NAMALWA (cell line): ENCODE measurements around the gene HESX1.
A peak's percentile ranks its signal among the peaks of the same experiment; 100 is the strongest.

ENCODE experiments used
- DNase-seq: peaks from one replicate; pipeline ENCODE4 v3.0.0-alpha.2; 2015; ENCODE audit warnings: low spot score

The HESX1 gene

GRCh38 chr3:57199895-57200297 lies at the start of gene HESX1:
Gene HESX1, minus strand, starts transcription at chr3:57199978. Its CDS starts 60 bp downstream, at chr3:57199918.
- DNase-seq: no peak

GRCh38 chr3:57244946-57245345 lies 45.2 kb upstream of the HESX1 start:
- no peak for DNase-seq

- peak; percentile 30 for DNase-seq
These were observed 35.1 kb upstream of the HESX1 start for GRCh38 chr3:57234613-57235575.

- DNase-seq: no peak
These were observed 34.0 kb upstream of the HESX1 start for GRCh38 chr3:57233799-57234198.

GRCh38 chr3:57230006-57230405 lies 30.2 kb upstream of the HESX1 start:
- no peak for DNase-seq

GRCh38 chr3:57227930-57228751 lies 28.4 kb upstream of the HESX1 start:
- peak; percentile 60 for DNase-seq

GRCh38 chr3:57227204-57227929 lies 27.6 kb upstream of the HESX1 start, which contains the start of gene APPL1:
Gene APPL1, plus strand, starts transcription at chr3:57227729. Its CDS starts 155 bp downstream, at chr3:57227884.
- peak; percentile 86 for DNase-seq

GRCh38 chr3:57226176-57226575 lies 26.4 kb upstream of the HESX1 start:
- DNase-seq: no peak

GRCh38 chr3:57224856-57225255 lies 25.1 kb upstream of the HESX1 start:
- DNase-seq: no peak

GRCh38 chr3:57221883-57222282 lies 22.1 kb upstream of the HESX1 start:
- no peak for DNase-seq

GRCh38 chr3:57206423-57206822 lies 6.6 kb upstream of the HESX1 start:
- DNase-seq: no peak

- no peak for DNase-seq
These were observed 5.1 kb downstream of the HESX1 start for GRCh38 chr3:57194641-57195040.

- DNase-seq: no peak
These were observed 7.8 kb downstream of the HESX1 start for GRCh38 chr3:57192028-57192427.

- no peak for DNase-seq
These were observed 15.3 kb downstream of the HESX1 start for GRCh38 chr3:57184526-57184925.

GRCh38 chr3:57179580-57180410 lies 20.0 kb downstream of the HESX1 start:
- peak; percentile 51 for DNase-seq

- no peak for DNase-seq
These were observed 23.7 kb downstream of the HESX1 start for GRCh38 chr3:57176045-57176444.

- no peak for DNase-seq
These were observed 26.1 kb downstream of the HESX1 start for GRCh38 chr3:57173687-57174086.

- no peak for DNase-seq
These were observed 28.8 kb downstream of the HESX1 start for GRCh38 chr3:57170946-57171345.

GRCh38 chr3:57169872-57170623 lies 29.7 kb downstream of the HESX1 start:
- peak; percentile 64 for DNase-seq

GRCh38 chr3:57169108-57169507 lies 30.7 kb downstream of the HESX1 start:
- DNase-seq: no peak
